Measurements from ENCODE around the gene SLC43A1. TPM values are rescaled to one million over a fixed set of nuclear protein-coding genes. Genes with fewer than 3 reads are reported as not detected.

Gene SLC43A1
- total RNA-seq, 1 experiment from 2014 or later: 11.8 TPM

- Histone ChIP-seq H3K27me3 (ENCODE audit: insufficient read depth, low read length) (no peaks in the 10 kb centered on the region), H3K9ac (ENCODE audit: low read length) (no peak overlapping the region), H3K9me3 (ENCODE audit: control insufficient read depth in 1 of 2, insufficient read depth in 1 of 2, low read depth in 1 of 2, low read length in 2 of 2) (no peaks in the 10 kb centered on the region), H2AFZ (ENCODE audit: low read depth, low read length, poor library complexity, severe bottlenecking) (no peak overlapping the region), H3K27ac (ENCODE audit: low read depth, low read length) (no peak overlapping the region), H3K9me2 (ENCODE audit: insufficient read depth) (no peaks in the 10 kb centered on the region), H3K36me3 (ENCODE audit: control insufficient read depth in 1 of 2, insufficient read depth in 2 of 2, low read length in 2 of 2) (no peaks in the 10 kb centered on the region), H4K20me1 (ENCODE audit: insufficient read depth) (no peaks in the 10 kb centered on the region), H3K4me3 (replicated peaks in 1 of 2; ENCODE audit: low read depth in 1 of 2, low read length in 2 of 2) (no peak overlapping the region), H3K4me2 (ENCODE audit: low read length) (no peak overlapping the region), H3K79me2 (ENCODE audit: insufficient read depth, low read length) (no peaks in the 10 kb centered on the region), H3K4me1 (ENCODE audit: control insufficient read depth in 1 of 2, insufficient read depth in 2 of 2, low read length in 2 of 2) (peaks cover 0 to 12% of the 10 kb centered on the region in 2 experiments; a peak in 3 of 4 replicates)
- intact Hi-C loops (cut with micrococcal nuclease): no loop called here
- no TSS peak for BruUV-seq (replicated peaks)
- TF ChIP-seq POLR2AphosphoS5 (IDR thresholded peaks at IDR 0.05; ENCODE audit: low read depth, low read length) (no peak), RAD21 (IDR thresholded peaks at IDR 0.05; ENCODE audit: low read depth) (no peak), ELF1 (IDR thresholded peaks at IDR 0.05; ENCODE audit: borderline replicate concordance, low read depth) (no peak)
- DNase-seq (ENCODE audit: low read depth, low spot score) (no peak), ATAC-seq (no peak)
- POLR2A ChIA-PET: no interaction called here
- CTCF ChIA-PET: no interaction called here
- RAD21 ChIA-PET (ENCODE audit: low non-redundant PET in 1 of 2, low total read pairs in 2 of 2, uncharacterized antibody in 2 of 2, unreplicated experiment in 2 of 2): no interaction called here
These were observed 29.1 kb upstream of the SLC43A1 start for GRCh38 chr11:57544566-57544965.

GRCh38 chr11:57543593-57543992 is 28.1 kb upstream of the SLC43A1 start:
- ATAC-seq: no peak
- no peak overlapping the region for H3K4me3 ChIP-seq (replicated peaks in 1 of 2; ENCODE audit: low read depth in 1 of 2, low read length in 2 of 2)
- TF ChIP-seq SIN3A (IDR thresholded peaks at IDR 0.05; ENCODE audit: low read depth) (no peak), POLR2A (IDR thresholded peaks at IDR 0.05; ENCODE audit: borderline replicate concordance, extremely low read depth, insufficient read depth, insufficient read length) (no peak), EZH2phosphoT487 (IDR thresholded peaks at IDR 0.05; ENCODE audit: borderline replicate concordance) (no peak), YY1 (IDR thresholded peaks at IDR 0.05; ENCODE audit: extremely low read depth, insufficient replicate concordance, low read depth, low read length) (no peak)
- no peak overlapping the region for H3K27ac ChIP-seq (ENCODE audit: low read depth, low read length)
- H3K36me3 ChIP-seq (ENCODE audit: control insufficient read depth in 1 of 2, insufficient read depth in 2 of 2, low read length in 2 of 2): no peaks in the 10 kb centered on the region
- H3K79me2 ChIP-seq (ENCODE audit: insufficient read depth, low read length): no peaks in the 10 kb centered on the region
- no peaks in the 10 kb centered on the region for H4K20me1 ChIP-seq (ENCODE audit: insufficient read depth)
- RAD21 ChIA-PET (ENCODE audit: low non-redundant PET in 1 of 2, low total read pairs in 2 of 2, uncharacterized antibody in 2 of 2, unreplicated experiment in 2 of 2): no interaction called here
- no peaks in the 10 kb centered on the region for H3K27me3 ChIP-seq (ENCODE audit: insufficient read depth, low read length)
- DNase-seq (ENCODE audit: low read depth, low spot score): no peak
- no peaks in the 10 kb centered on the region for H3K9me3 ChIP-seq (ENCODE audit: control insufficient read depth in 1 of 2, insufficient read depth in 1 of 2, low read depth in 1 of 2, low read length in 2 of 2)
- H2AFZ ChIP-seq (ENCODE audit: low read depth, low read length, poor library complexity, severe bottlenecking): no peak overlapping the region
- no peaks in the 10 kb centered on the region for H3K9me2 ChIP-seq (ENCODE audit: insufficient read depth)
- POLR2A ChIA-PET: no interaction called here
- no peak overlapping the region for H3K9ac ChIP-seq (ENCODE audit: low read length)
- CTCF ChIA-PET: no interaction called here
- no TSS peak for BruUV-seq (replicated peaks)
- no peak overlapping the region for H3K4me2 ChIP-seq (ENCODE audit: low read length)
- intact Hi-C loops (cut with micrococcal nuclease): no loop called here
- H3K4me1 ChIP-seq (ENCODE audit: control insufficient read depth in 1 of 2, insufficient read depth in 2 of 2, low read length in 2 of 2): peaks cover 0 to 12% of the 10 kb centered on the region in 2 experiments; a peak in 3 of 4 replicates
